ENCODE results near the gene METTL27. TPM values are rescaled to one million over a fixed set of nuclear protein-coding genes. Genes with fewer than 3 reads are reported as not detected.

METTL27 gene
- total and polyA plus RNA-seq, 2 of the 8 experiments (the other 6 are each of a cell fraction or from before 2014, with no cell fraction given), result 6.2 to 12.0 TPM

DNA sequence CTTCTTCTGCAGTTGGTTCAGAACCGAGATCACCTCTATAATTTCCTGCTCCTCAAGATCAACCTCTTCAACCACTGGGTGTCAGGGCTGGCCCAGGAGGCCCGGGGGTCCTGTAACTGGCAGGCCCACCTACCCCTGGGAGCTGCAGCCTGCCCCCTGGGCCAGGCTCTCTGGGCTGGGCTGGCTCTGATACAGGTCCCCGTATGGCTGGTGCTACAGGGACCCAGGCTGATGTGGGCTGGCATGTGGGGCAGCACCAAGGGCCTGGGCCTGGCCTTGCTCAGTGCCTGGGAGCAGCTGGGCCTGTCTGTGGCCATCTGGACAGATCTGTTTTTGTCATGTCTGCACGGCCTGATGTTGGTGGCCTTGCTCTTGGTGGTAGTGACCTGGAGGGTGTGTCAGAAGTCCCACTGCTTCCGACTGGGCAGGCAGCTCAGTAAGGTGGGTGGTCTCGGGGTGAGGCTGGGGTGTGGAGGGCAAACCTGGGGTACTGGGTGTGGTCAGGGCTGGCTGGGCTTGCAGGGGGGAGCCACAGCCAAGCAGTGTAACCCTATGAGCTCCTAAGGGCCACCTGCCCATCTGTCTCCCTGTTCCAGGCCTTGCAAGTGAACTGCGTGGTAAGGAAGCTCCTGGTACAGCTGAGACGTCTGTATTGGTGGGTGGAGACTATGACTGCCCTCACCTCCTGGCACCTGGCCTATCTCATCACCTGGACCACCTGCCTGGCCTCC, 22.8 kb upstream of the METTL27 start:
- peaks cover 0 to 1% of the 10 kb centered on the region in 2 experiments for H4K20me1 ChIP-seq (replicated peaks in 1 of 2; ENCODE audit: control insufficient read depth in 1 of 2, insufficient read depth in 2 of 2, low read length in 2 of 2)
- no peaks in the 10 kb centered on the region for H3K9me3 ChIP-seq (ENCODE audit: insufficient read depth in 2 of 2, low read depth in 1 of 2, low read length in 1 of 2)
- no peaks in the 10 kb centered on the region for H3K79me1 ChIP-seq (ENCODE audit: low read depth, low read length)
- H3K4ac ChIP-seq (replicated peaks; ENCODE audit: insufficient read length, low read depth, low read length), result no peak overlapping the region
- no peak overlapping the region for H4K91ac ChIP-seq (replicated peaks; ENCODE audit: insufficient read length, low read length)
- H3K4me3 ChIP-seq (ENCODE audit: extremely low read depth in 1 of 4, insufficient read depth in 2 of 4, low read depth in 3 of 4, low read length in 4 of 4), result no peak overlapping the region
- no peak overlapping the region for H3K27ac ChIP-seq (ENCODE audit: low read depth, low read length)
- H3K9ac ChIP-seq (replicated peaks in 1 of 4; ENCODE audit: extremely low read depth in 1 of 4, low read depth in 3 of 4, low read length in 3 of 4), result no peak overlapping the region
- TF ChIP-seq HDAC2 (IDR thresholded peaks at IDR 0.05; ENCODE audit: borderline replicate concordance in 1 of 2, low read depth in 2 of 2, low read length in 2 of 2) (no peak), POU5F1 (IDR thresholded peaks at IDR 0.05; ENCODE audit: low read depth, low read length) (no peak), SP1 (IDR thresholded peaks at IDR 0.05; ENCODE audit: low read depth, low read length) (no peak), EGR1 (IDR thresholded peaks at IDR 0.05; ENCODE audit: borderline replicate concordance, low read depth, low read length) (no peak), CBX5 (IDR thresholded peaks at IDR 0.05; ENCODE audit: low read depth, low read length) (no peak), CBX8 (IDR thresholded peaks at IDR 0.05; ENCODE audit: borderline replicate concordance, low read depth, low read length) (no peak), CHD2 (IDR thresholded peaks at IDR 0.05; ENCODE audit: low read length) (no peak), RNF2 (IDR thresholded peaks at IDR 0.05; ENCODE audit: borderline replicate concordance, low read depth, low read length, missing control alignments, poor library complexity, severe bottlenecking) (no peak), CHD1 (IDR thresholded peaks at IDR 0.05; ENCODE audit: low read depth, low read length) (no peak)
- no peaks in the 10 kb centered on the region for H3K27me3 ChIP-seq (replicated peaks in 1 of 4; ENCODE audit: control insufficient read depth in 3 of 4, extremely low read depth in 1 of 4, insufficient read depth in 3 of 4, low read length in 3 of 4)
- WGBS, 2 experiments (ENCODE audit: extremely low coverage in 1 of 2, insufficient coverage in 1 of 2, insufficient read length in 1 of 2, insufficient replicate concordance in 2 of 2, low coverage in 1 of 2, low lambda C conversion rate in 2 of 2, missing lambda C conversion rate in 1 of 2), result 91% methylated on average over 8 of the region's 8 CpGs; no CpG with 5 or more reads in 1 of the 2 experiments
- H2AK5ac ChIP-seq (ENCODE audit: low read depth, low read length), result no peak overlapping the region
- H3K4me1 ChIP-seq (replicated peaks in 1 of 4; ENCODE audit: control insufficient read depth in 3 of 4, insufficient read depth in 4 of 4, low read length in 3 of 4), result peaks cover 1 to 13% (median 10%) of the 10 kb centered on the region in 4 experiments
- H3K4me2 ChIP-seq (ENCODE audit: insufficient read depth in 1 of 2, low read depth in 2 of 2, low read length in 2 of 2), result no peak overlapping the region
- H3K23ac ChIP-seq (ENCODE audit: insufficient read length), result no peak overlapping the region
- no peak overlapping the region for H2BK120ac ChIP-seq (replicated peaks; ENCODE audit: low read depth, low read length)
- peaks cover 12% of the 10 kb centered on the region; the same call in 1 of the 2 replicates for H3K23me2 ChIP-seq (ENCODE audit: low read depth, low read length)
- FAIRE-seq (no peak), DNase-seq (ENCODE audit: low read depth in 1 of 2, low spot score in 2 of 2) (no peak)
- H3K14ac ChIP-seq (ENCODE audit: insufficient read length), result no peak overlapping the region
- POLR2A ChIA-PET (ENCODE audit: partially characterized antibody), result interaction anchor here (0.6 to 1.3 kb wide), 2 partner anchors 124 to 207 kb away, joined by 3 read pairs; no protein-coding TSS in a partner anchor
- peak overlapping the region; percentile 39; the same call in 1 of the 2 replicates for H2BK12ac ChIP-seq (ENCODE audit: low read depth, low read length)
- H3K79me2 ChIP-seq (ENCODE audit: control insufficient read depth in 1 of 2, insufficient read depth in 2 of 2, low read length in 2 of 2), result no peaks in the 10 kb centered on the region
- no peak overlapping the region for H2BK20ac ChIP-seq (ENCODE audit: low read length)
- CTCF ChIA-PET (ENCODE audit: partially characterized antibody), result interaction anchor here (0.6 to 4.9 kb wide), 25 partner anchors 8 to 342 kb away, joined by 3 to 43 read pairs (median 4); partner anchors contain the start of gene ELN
- peak overlapping the region; percentile 36; the same call in 1 of the 2 replicates for H4K8ac ChIP-seq (ENCODE audit: extremely low read depth, insufficient read depth, low read length)
- no peak overlapping the region for H2BK5ac ChIP-seq (ENCODE audit: low read depth, low read length)
- H2BK15ac ChIP-seq (ENCODE audit: low read length), result no peak overlapping the region
- H2AFZ ChIP-seq (ENCODE audit: low read length), result no peak overlapping the region
- H4K5ac ChIP-seq (ENCODE audit: insufficient read length, low read depth, low read length), result no peak overlapping the region
- no peaks in the 10 kb centered on the region for H3K36me3 ChIP-seq (ENCODE audit: control insufficient read depth in 2 of 4, insufficient read depth in 4 of 4, low read length in 3 of 4)
- no peak overlapping the region for H3K56ac ChIP-seq (replicated peaks; ENCODE audit: insufficient read length, low read depth, low read length)
- H3K18ac ChIP-seq (ENCODE audit: extremely low read depth, low read length), result no peak overlapping the region

All from H1 (cell line).